CD1c-positive myeloid dendritic cell (primary cell): ENCODE measurements around the gene PLEKHA5.

Experiments
- DNase-seq: peaks from one replicate; pipeline ENCODE4 v3.0.0-alpha.2; 2016; ENCODE audit errors: extremely low spot score

PLEKHA5 gene

GRCh38 chr12:19127270-19127669, 2.3 kb upstream of the PLEKHA5 start:
- no peak for DNase-seq

- no peak for DNase-seq
These were observed 1.0 kb upstream of the PLEKHA5 start for GRCh38 chr12:19128485-19128884.

GRCh38 chr12:19129122-19129485, 429 bp upstream of the PLEKHA5 start:
- DNase-seq = no peak

- peak; percentile 19 for DNase-seq
These were observed 891 bp downstream of the PLEKHA5 start for GRCh38 chr12:19130224-19131024.

- DNase-seq = peak; percentile 18
These were observed 1.5 kb downstream of the PLEKHA5 start for GRCh38 chr12:19131025-19131444.

- no peak for DNase-seq
These were observed 9.0 kb downstream of the PLEKHA5 start for GRCh38 chr12:19138551-19138950.

GRCh38 chr12:19138956-19139355, 9.4 kb downstream of the PLEKHA5 start:
- no peak for DNase-seq

- DNase-seq = no peak
These were observed 10.2 kb downstream of the PLEKHA5 start for GRCh38 chr12:19139615-19140194.

- DNase-seq = no peak
These were observed 11.1 kb downstream of the PLEKHA5 start for GRCh38 chr12:19140381-19141236.

- DNase-seq = no peak
These were observed 13.0 kb downstream of the PLEKHA5 start for GRCh38 chr12:19142499-19142898.

GRCh38 chr12:19144287-19144686, 14.8 kb downstream of the PLEKHA5 start:
- no peak for DNase-seq

- DNase-seq = no peak
These were observed 15.5 kb downstream of the PLEKHA5 start for GRCh38 chr12:19144985-19145384.

GRCh38 chr12:19148860-19149259, 19.3 kb downstream of the PLEKHA5 start:
- DNase-seq = peak; percentile 59

- DNase-seq = no peak
These were observed 20.9 kb downstream of the PLEKHA5 start for GRCh38 chr12:19150273-19150900.

GRCh38 chr12:19151298-19151697, 21.8 kb downstream of the PLEKHA5 start:
- no peak for DNase-seq

- DNase-seq = no peak
These were observed 23.9 kb downstream of the PLEKHA5 start for GRCh38 chr12:19153396-19153795.

- DNase-seq = no peak
These were observed 25.2 kb downstream of the PLEKHA5 start for GRCh38 chr12:19154686-19155085.

GRCh38 chr12:19155981-19156734, 26.6 kb downstream of the PLEKHA5 start:
- DNase-seq = no peak

GRCh38 chr12:19158923-19159322, 29.4 kb downstream of the PLEKHA5 start:
- DNase-seq = no peak

- DNase-seq = no peak
These were observed 31.7 kb downstream of the PLEKHA5 start for GRCh38 chr12:19161216-19161615.

GRCh38 chr12:19165451-19165850, 35.9 kb downstream of the PLEKHA5 start:
- DNase-seq = no peak
